Endothelial cell (in vitro differentiated cells): ENCODE results near the gene CAST. TPM values are rescaled to one million over a fixed set of nuclear protein-coding genes. Genes with fewer than 3 reads are reported as not detected.

Experiments used
- DNase-seq: peaks from one replicate; pipeline ENCODE4 v3.0.0; 2021; ENCODE audit warnings: low spot score
- H3K27ac Mint-ChIP-seq: one replicate; pipeline ENCODE4 v1.8.0; 2021; ENCODE audit warnings: mixed read lengths, inconsistent platforms; ENCODE audit not compliant: unreplicated experiment
- H3K27me3 Mint-ChIP-seq: one replicate; pipeline ENCODE4 v1.8.0; 2021; ENCODE audit warnings: mild to moderate bottlenecking, moderate library complexity, mixed read lengths, inconsistent platforms; ENCODE audit not compliant: unreplicated experiment
- H3K36me3 Mint-ChIP-seq: one replicate; pipeline ENCODE4 v1.8.0; 2021; ENCODE audit warnings: mild to moderate bottlenecking, low read depth, mixed read lengths, inconsistent platforms; ENCODE audit not compliant: unreplicated experiment
- H3K4me1 Mint-ChIP-seq: one replicate; pipeline ENCODE4 v1.8.0; 2021; ENCODE audit warnings: mild to moderate bottlenecking, mixed read lengths, inconsistent platforms; ENCODE audit not compliant: unreplicated experiment
- H3K4me3 Mint-ChIP-seq: one replicate; pipeline ENCODE4 v1.8.0; 2021; ENCODE audit warnings: mild to moderate bottlenecking, mixed read lengths, inconsistent platforms; ENCODE audit not compliant: unreplicated experiment
- H3K9me3 Mint-ChIP-seq: one replicate; pipeline ENCODE4 v1.8.0; 2021; ENCODE audit warnings: mixed read lengths, inconsistent platforms; ENCODE audit not compliant: unreplicated experiment
- CTCF ChIP-seq: fragments of 200-600 bp; sonication (generic); IDR thresholded peaks from one replicate; pipeline ENCODE4 v1.5.0; 2021; ENCODE audit warnings: antibody characterized with exemption; ENCODE audit not compliant: unreplicated experiment
- total RNA-seq: library from RNA; stranded (reverse); fragmentation: NEBNext Ultra II Directional; extraction: Animal tissue kit (Norgen Biotek cat#: 25700); gene quantifications from one replicate; pipeline ENCODE4 v1.2.1, GENCODE V29; 2021; ENCODE audit not compliant: unreplicated experiment

The CAST gene
- total RNA-seq, 1 donor from 2014 or later: 105 TPM

GRCh38 chr5:96765043-96765442, 102.9 kb downstream of the CAST start:
- H3K4me3 Mint-ChIP-seq: no peak overlapping the region
- no peaks in the 10 kb centered on the region for H3K9me3 Mint-ChIP-seq
- DNase-seq: no peak
- no peaks in the 10 kb centered on the region for H3K27me3 Mint-ChIP-seq
- H3K4me1 Mint-ChIP-seq: peaks cover 8% of the 10 kb centered on the region
- no peak overlapping the region for H3K27ac Mint-ChIP-seq
- H3K36me3 Mint-ChIP-seq: peaks cover 24% of the 10 kb centered on the region
- TF ChIP-seq CTCF: no peak

- Mint-ChIP-seq H3K9me3 (no peaks in the 10 kb centered on the region), H3K4me3 (no peak overlapping the region), H3K4me1 (peaks cover 8% of the 10 kb centered on the region), H3K27ac (no peak overlapping the region), H3K36me3 (peaks cover 34% of the 10 kb centered on the region), H3K27me3 (no peaks in the 10 kb centered on the region)
- no peak for TF ChIP-seq CTCF
- DNase-seq: no peak
Measured at GRCh38 chr5:96768708-96769251, 106.6 kb downstream of the CAST start.

GRCh38 chr5:96771395-96771794, 109.2 kb downstream of the CAST start:
- no peaks in the 10 kb centered on the region for H3K9me3 Mint-ChIP-seq
- H3K36me3 Mint-ChIP-seq: peaks cover 34% of the 10 kb centered on the region
- peaks cover 5% of the 10 kb centered on the region for H3K4me1 Mint-ChIP-seq
- DNase-seq: no peak
- no peak overlapping the region for H3K4me3 Mint-ChIP-seq
- no peak overlapping the region for H3K27ac Mint-ChIP-seq
- H3K27me3 Mint-ChIP-seq: no peaks in the 10 kb centered on the region
- no peak for TF ChIP-seq CTCF

- Mint-ChIP-seq H3K4me1 (no peaks in the 10 kb centered on the region), H3K27me3 (no peaks in the 10 kb centered on the region), H3K27ac (no peak overlapping the region), H3K4me3 (no peak overlapping the region), H3K36me3 (peaks cover 28% of the 10 kb centered on the region), H3K9me3 (no peaks in the 10 kb centered on the region)
- no peak for TF ChIP-seq CTCF
- DNase-seq: no peak
Measured at GRCh38 chr5:96772111-96772510, 109.9 kb downstream of the CAST start.

- Mint-ChIP-seq H3K27me3 (no peaks in the 10 kb centered on the region), H3K4me1 (no peaks in the 10 kb centered on the region), H3K9me3 (no peaks in the 10 kb centered on the region), H3K4me3 (no peak overlapping the region), H3K27ac (no peak overlapping the region), H3K36me3 (peaks cover 28% of the 10 kb centered on the region)
- no peak for DNase-seq
- no peak for TF ChIP-seq CTCF
Measured at GRCh38 chr5:96772542-96772941, 110.4 kb downstream of the CAST start.
